Lower leg skin (tissue), 4 donors: ENCODE measurements around the gene DCAF7. TPM values are rescaled to one million over a fixed set of nuclear protein-coding genes. Genes with fewer than 3 reads are reported as not detected.

Source experiments
- DNase-seq, 2 donors: peaks; one replicate each; pipeline ENCODE4 v3.0.0-alpha.2; 2019; ENCODE audit warnings: low spot score in 2 of 2
- H3K4me3 ChIP-seq: fragments of 200-600 bp; sonication (generic); 2 replicates; pipeline ENCODE4 v1.5.1; 2017; ENCODE audit warnings: mild to moderate bottlenecking, low read depth; ENCODE audit not compliant: poor library complexity, severe bottlenecking
- CTCF ChIP-seq, 3 donors: fragments of 450-650 bp; IDR thresholded peaks; one replicate each; pipeline ENCODE4 v1.5.1; 2016; ENCODE audit warnings: antibody characterized with exemption in 3 of 3, mild to moderate bottlenecking in 3 of 3, moderate library complexity in 2 of 3
- POLR2A ChIP-seq, 2 donors: fragments of 450-650 bp; IDR thresholded peaks; one replicate each; pipeline ENCODE4 v1.6.1; 2016 to 2017; ENCODE audit warnings: antibody characterized with exemption in 2 of 2, mild to moderate bottlenecking in 1 of 2, moderate library complexity in 1 of 2
- WGBS, 2 donors: methylation state at CpG; one replicate each; pipeline ENCODE4 v1.1.5; 2018; 5-methylcytosine and 5-hydroxymethylcytosine counted together
- intact Hi-C: fragments of 100-400 bp; cut with DNase I; formaldehyde crosslinking; loops from one replicate; pipeline ENCODE4 v1.15.0; 2023; ENCODE audit warnings: low total_unique reads
- total RNA-seq, 4 donors: library from RNA; depleted of rRNA; stranded (reverse); fragments of >200 nt; gene quantifications; one replicate each; pipeline ENCODE4 v1.1.0, GENCODE V29; 2016

DCAF7 gene
- total RNA-seq = 10 to 100 TPM; 23.8 to 33.0 (median 25.4) TPM

DNA sequence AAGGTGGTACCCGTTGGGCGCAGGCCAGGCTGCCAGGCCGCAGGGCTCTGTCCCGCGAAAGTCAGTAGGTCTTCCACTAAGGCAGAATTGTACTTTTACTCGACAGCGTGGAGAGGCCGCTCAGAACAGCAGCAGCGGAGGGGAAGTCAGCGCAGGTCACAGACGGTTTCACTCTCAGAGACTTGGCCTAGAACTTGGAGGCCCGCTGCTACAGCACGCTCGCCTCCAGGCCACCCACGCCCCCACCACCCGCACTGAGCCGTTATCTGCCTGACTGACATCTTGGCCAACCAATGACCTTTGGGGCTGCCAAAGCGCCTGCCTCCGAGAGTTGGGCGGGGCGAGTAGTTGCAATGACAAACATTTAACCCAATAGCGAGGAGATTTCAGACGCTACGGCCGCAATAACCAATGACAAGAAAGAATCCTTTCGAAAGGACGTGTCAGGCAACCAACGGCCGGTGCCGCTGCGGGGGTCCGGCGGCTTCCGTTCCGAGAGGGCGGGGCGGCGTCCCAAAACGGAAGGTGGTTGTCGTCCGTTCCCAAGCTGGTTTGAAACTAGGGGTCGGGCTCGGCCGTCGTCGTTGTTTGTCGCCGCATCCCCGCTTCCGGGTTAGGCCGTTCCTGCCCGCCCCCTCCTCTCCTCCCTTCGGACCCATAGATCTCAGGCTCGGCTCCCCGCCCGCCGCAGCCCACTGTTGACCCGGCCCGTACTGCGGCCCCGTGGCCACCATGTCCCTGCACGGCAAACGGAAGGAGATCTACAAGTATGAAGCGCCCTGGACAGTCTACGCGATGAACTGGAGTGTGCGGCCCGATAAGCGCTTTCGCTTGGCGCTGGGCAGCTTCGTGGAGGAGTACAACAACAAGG, at the start of gene DCAF7:
TSS of gene DCAF7 (plus strand) at position 532 of the 871 bp plus-strand sequence. CDS start at position 733, 201 bp downstream.
- TF ChIP-seq POLR2A (IDR thresholded peaks at IDR 0.05) = peak in 1 of 2 donors; percentile 18
- peak in 1 of 3 donors; percentile 20 for TF ChIP-seq CTCF (IDR thresholded peaks at IDR 0.05)
- peak within 1 kb of the TSS; percentile 95 for H3K4me3 ChIP-seq
- intact Hi-C loops = loop anchor here (5.0 kb wide), 1 partner anchor 818 kb away; no protein-coding TSS in a partner anchor
- DNase-seq = peak; percentile 99 to 100
- 0 to 1% methylated on average over 36 to 59 of the region's 72 CpGs for WGBS, 2 donors

GRCh38 chr17:63500543-63501390, 49.5 kb upstream of the DCAF7 start:
- no peak overlapping the region for H3K4me3 ChIP-seq
- no peak for DNase-seq
- TF ChIP-seq CTCF (IDR thresholded peaks at IDR 0.05) (peak in 1 of 3 donors; percentile 13), POLR2A (IDR thresholded peaks at IDR 0.05) (no peak)
- WGBS, 2 donors = 55 to 56% methylated on average over 14 of the region's 14 CpGs
- intact Hi-C loops = no loop called here

DNA sequence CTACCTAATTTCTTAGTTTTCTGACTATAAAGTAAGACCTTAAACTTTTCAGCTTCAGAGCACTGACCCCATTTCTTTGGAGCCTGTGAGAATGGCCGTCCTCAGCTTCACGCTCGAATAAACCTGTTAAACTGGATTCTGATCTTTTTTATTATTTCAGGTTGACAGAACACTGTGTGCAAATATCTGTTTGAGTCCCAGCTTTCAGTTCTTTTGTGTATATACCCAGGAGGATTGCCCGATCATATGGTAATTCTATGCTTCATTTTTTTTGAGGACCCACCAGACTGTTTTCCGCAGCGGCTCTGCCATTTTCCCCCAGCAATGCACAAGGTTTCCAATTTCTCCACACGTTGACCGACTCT, 47.0 kb upstream of the DCAF7 start:
- 51 to 52% methylated on average over 8 of the region's 8 CpGs for WGBS, 2 donors
- no peak for TF ChIP-seq POLR2A (IDR thresholded peaks at IDR 0.05)
- no peak for TF ChIP-seq CTCF (IDR thresholded peaks at IDR 0.05)
- intact Hi-C loops = no loop called here
- DNase-seq = no peak
- H3K4me3 ChIP-seq = no peak overlapping the region

- no peak for TF ChIP-seq CTCF (IDR thresholded peaks at IDR 0.05)
- TF ChIP-seq POLR2A (IDR thresholded peaks at IDR 0.05) = no peak
- H3K4me3 ChIP-seq = no peak overlapping the region
- intact Hi-C loops = no loop called here
- no peak for DNase-seq
These were observed 46.0 kb upstream of the DCAF7 start for GRCh38 chr17:63504261-63504660.

GRCh38 chr17:63505341-63505740, 44.9 kb upstream of the DCAF7 start:
- no peak for DNase-seq
- TF ChIP-seq POLR2A (IDR thresholded peaks at IDR 0.05) (no peak), CTCF (IDR thresholded peaks at IDR 0.05) (no peak)
- intact Hi-C loops = no loop called here
- H3K4me3 ChIP-seq = no peak overlapping the region
- 88 to 89% methylated on average over 9 of the region's 9 CpGs for WGBS, 2 donors
